ENCODE data around the gene RAB25. TPM values are rescaled to one million over a fixed set of nuclear protein-coding genes. Genes with fewer than 3 reads are reported as not detected.

Gene RAB25
- total and polyA plus RNA-seq, 2 of the 13 experiments (the other 11 are each of a cell fraction or from before 2014, with no cell fraction given): 0.20 to 0.22 TPM

DNA sequence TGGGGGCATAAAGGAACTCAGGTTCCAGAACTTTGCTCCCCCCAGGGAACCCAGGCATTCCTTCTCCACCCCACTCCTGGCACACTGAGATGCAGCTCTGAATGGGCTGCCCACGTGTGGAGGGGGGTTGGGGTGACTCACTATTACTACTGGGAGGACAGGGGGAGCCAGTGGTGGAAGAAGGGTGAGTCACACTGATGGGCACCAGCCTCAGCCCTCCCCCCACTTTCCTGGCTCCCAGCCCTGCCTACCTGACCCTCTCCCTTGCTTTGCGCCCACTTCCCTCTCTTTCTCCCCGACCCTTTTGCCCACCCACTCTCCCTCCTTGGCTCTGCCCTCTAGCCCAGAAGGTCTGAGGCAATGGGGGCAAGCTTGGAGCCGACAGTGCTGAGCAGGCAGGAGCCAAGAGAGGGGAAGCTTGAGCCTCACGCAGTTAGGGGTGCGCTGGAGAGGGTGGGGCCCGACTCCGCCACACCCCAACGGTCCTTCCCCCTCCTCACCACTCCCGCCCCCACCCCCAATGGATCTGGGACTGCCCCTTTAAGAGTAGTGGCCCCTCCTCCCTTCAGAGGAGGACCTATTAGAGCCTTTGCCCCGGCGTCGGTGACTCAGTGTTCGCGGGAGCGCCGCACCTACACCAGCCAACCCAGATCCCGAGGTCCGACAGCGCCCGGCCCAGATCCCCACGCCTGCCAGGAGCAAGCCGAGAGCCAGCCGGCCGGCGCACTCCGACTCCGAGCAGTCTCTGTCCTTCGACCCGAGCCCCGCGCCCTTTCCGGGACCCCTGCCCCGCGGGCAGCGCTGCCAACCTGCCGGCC, 53.4 kb downstream of the RAB25 start, which contains the start of gene LMNA (continued):
- TF ChIP-seq JDP2 (CRISPR knock-in tag; IDR thresholded peaks at IDR 0.05; ENCODE audit: borderline replicate concordance): no peak
- no peak for TF ChIP-seq KLF15 (CRISPR knock-in tag; IDR thresholded peaks at IDR 0.05; ENCODE audit: borderline replicate concordance)
- TF ChIP-seq NAIF1 (CRISPR knock-in tag; IDR thresholded peaks at IDR 0.05; ENCODE audit: borderline replicate concordance): no peak
- TF ChIP-seq, protein P1, sequence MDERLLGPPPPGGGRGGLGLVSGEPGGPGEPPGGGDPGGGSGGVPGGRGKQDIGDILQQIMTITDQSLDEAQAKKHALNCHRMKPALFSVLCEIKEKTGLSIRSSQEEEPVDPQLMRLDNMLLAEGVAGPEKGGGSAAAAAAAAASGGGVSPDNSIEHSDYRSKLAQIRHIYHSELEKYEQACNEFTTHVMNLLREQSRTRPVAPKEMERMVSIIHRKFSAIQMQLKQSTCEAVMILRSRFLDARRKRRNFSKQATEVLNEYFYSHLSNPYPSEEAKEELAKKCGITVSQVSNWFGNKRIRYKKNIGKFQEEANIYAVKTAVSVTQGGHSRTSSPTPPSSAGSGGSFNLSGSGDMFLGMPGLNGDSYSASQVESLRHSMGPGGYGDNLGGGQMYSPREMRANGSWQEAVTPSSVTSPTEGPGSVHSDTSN (CRISPR knock-in tag; IDR thresholded peaks at IDR 0.05): no peak
- TF ChIP-seq SNRNP70 (IDR thresholded peaks at IDR 0.05; ENCODE audit: low read depth, low read length): no peak
- no peak for TF ChIP-seq MTF1 (CRISPR knock-in tag; IDR thresholded peaks at IDR 0.05)
- TF ChIP-seq, protein P2, sequence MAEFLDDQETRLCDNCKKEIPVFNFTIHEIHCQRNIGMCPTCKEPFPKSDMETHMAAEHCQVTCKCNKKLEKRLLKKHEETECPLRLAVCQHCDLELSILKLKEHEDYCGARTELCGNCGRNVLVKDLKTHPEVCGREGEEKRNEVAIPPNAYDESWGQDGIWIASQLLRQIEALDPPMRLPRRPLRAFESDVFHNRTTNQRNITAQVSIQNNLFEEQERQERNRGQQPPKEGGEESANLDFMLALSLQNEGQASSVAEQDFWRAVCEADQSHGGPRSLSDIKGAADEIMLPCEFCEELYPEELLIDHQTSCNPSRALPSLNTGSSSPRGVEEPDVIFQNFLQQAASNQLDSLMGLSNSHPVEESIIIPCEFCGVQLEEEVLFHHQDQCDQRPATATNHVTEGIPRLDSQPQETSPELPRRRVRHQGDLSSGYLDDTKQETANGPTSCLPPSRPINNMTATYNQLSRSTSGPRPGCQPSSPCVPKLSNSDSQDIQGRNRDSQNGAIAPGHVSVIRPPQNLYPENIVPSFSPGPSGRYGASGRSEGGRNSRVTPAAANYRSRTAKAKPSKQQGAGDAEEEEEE (CRISPR knock-in tag; IDR thresholded peaks at IDR 0.05; ENCODE audit: borderline replicate concordance): no peak
- TF ChIP-seq ZNF138 (CRISPR knock-in tag; IDR thresholded peaks at IDR 0.05; ENCODE audit: low read depth): no peak
- no peak for TF ChIP-seq NFYC (CRISPR knock-in tag; IDR thresholded peaks at IDR 0.05)
- TF ChIP-seq CBX1 (IDR thresholded peaks at IDR 0.05; ENCODE audit: low read depth): no peak
- TF ChIP-seq, protein P3, sequence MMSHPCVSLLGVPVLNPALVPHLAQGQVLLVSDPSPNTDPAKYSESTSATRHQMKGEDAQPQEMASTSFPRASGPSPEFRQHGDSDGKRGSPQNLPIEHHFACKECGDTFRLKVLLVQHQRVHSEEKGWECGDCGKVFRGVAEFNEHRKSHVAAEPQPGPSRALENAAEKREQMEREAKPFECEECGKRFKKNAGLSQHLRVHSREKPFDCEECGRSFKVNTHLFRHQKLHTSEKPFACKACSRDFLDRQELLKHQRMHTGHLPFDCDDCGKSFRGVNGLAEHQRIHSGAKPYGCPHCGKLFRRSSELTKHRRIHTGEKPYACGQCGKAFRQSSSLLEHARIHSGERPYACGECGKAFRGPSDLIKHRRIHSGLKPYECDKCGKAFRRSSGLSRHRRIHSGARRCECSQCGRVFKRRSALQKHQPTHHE (CRISPR knock-in tag; IDR thresholded peaks at IDR 0.05; ENCODE audit: borderline replicate concordance): no peak
- TF ChIP-seq DNMT3B (CRISPR knock-in tag; conservative IDR thresholded peaks at IDR 0.05): no peak
- TF ChIP-seq, protein P4, sequence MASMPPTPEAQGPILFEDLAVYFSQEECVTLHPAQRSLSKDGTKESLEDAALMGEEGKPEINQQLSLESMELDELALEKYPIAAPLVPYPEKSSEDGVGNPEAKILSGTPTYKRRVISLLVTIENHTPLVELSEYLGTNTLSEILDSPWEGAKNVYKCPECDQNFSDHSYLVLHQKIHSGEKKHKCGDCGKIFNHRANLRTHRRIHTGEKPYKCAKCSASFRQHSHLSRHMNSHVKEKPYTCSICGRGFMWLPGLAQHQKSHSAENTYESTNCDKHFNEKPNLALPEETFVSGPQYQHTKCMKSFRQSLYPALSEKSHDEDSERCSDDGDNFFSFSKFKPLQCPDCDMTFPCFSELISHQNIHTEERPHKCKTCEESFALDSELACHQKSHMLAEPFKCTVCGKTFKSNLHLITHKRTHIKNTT (CRISPR knock-in tag; IDR thresholded peaks at IDR 0.05): no peak
- no peak for TF ChIP-seq ZNF550 (CRISPR knock-in tag; IDR thresholded peaks at IDR 0.05; ENCODE audit: borderline replicate concordance)
- no peak for TF ChIP-seq SNAPC2 (CRISPR knock-in tag; IDR thresholded peaks at IDR 0.05)
- TF ChIP-seq CBFB (CRISPR knock-in tag; IDR thresholded peaks at IDR 0.05): no peak
- TF ChIP-seq JUN (CRISPR knock-in tag; IDR thresholded peaks at IDR 0.05): peak; percentile 68; the same call in 1 of the 2 replicates
- TF ChIP-seq, protein P5, sequence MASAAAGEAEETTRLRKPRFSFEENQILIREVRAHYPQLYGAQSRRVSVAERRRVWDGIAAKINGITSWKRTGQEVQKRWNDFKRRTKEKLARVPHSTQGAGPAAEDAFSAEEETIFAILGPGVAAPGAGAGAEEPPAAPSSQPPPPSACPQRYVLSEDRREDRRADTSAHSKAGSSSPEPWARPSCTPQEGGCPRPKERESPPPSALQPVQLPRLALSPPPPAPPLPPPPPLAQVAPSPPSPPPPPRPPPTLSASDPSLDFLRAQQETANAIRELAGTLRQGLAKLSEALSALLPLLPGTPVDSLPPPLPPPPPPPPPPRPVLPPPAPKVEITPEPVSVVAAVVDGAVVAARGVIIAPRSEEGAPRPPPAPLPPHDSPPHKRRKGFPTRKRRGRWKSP (CRISPR knock-in tag; IDR thresholded peaks at IDR 0.05): peak; percentile 77; the same call in 1 of the 2 replicates
- TF ChIP-seq ISL2 (CRISPR knock-in tag; IDR thresholded peaks at IDR 0.05): no peak
- TF ChIP-seq ZC3H13 (CRISPR knock-in tag; IDR thresholded peaks at IDR 0.05): no peak
- TF ChIP-seq HMGA1 (CRISPR knock-in tag; conservative IDR thresholded peaks at IDR 0.05): no peak
- no peak for TF ChIP-seq ZSCAN29 (CRISPR knock-in tag; conservative IDR thresholded peaks at IDR 0.05)
- TF ChIP-seq ZNF343 (CRISPR knock-in tag; IDR thresholded peaks at IDR 0.05): no peak
- no peak for TF ChIP-seq ARHGAP35 (CRISPR knock-in tag; IDR thresholded peaks at IDR 0.05; ENCODE audit: borderline replicate concordance)
- peak; percentile 45; the same call in 1 of the 2 replicates for TF ChIP-seq ERF (CRISPR knock-in tag; IDR thresholded peaks at IDR 0.05)
